Effector memory CD4-positive, alpha-beta T cell (primary cell): ENCODE measurements around the gene ZBTB43.

Experiments used
- DNase-seq, 3 donors: peaks; one replicate each; pipeline ENCODE4 v3.0.0-alpha.2; 2020
- H3K27ac ChIP-seq: 2 replicates; pipeline ENCODE4 v1.7.0; 2013; ENCODE audit warnings: mild to moderate bottlenecking, low read length, moderate library complexity; ENCODE audit not compliant: insufficient read depth, poor library complexity, severe bottlenecking
- H3K27me3 ChIP-seq: replicated peaks from 2 replicates; pipeline ENCODE4 v1.7.0; 2013; ENCODE audit warnings: mild to moderate bottlenecking, low read length; ENCODE audit not compliant: insufficient read depth, control insufficient read depth, poor library complexity, severe bottlenecking
- H3K36me3 ChIP-seq: 2 replicates; pipeline ENCODE4 v1.7.0; 2013; ENCODE audit warnings: mild to moderate bottlenecking, low read length, moderate library complexity; ENCODE audit not compliant: control insufficient read depth, insufficient read depth
- H3K4me1 ChIP-seq: 2 replicates; pipeline ENCODE4 v1.7.0; 2013; ENCODE audit warnings: low read length, mild to moderate bottlenecking; ENCODE audit not compliant: control insufficient read depth, insufficient read depth, poor library complexity, severe bottlenecking
- H3K4me3 ChIP-seq: 2 replicates; pipeline ENCODE4 v1.7.0; 2013; ENCODE audit warnings: low read length, low read depth, mild to moderate bottlenecking; ENCODE audit not compliant: insufficient read depth, poor library complexity, severe bottlenecking
- H3K9me3 ChIP-seq: 2 replicates; pipeline ENCODE4 v1.7.0; 2013; ENCODE audit warnings: mild to moderate bottlenecking, low read length, moderate library complexity; ENCODE audit not compliant: control insufficient read depth

Gene ZBTB43

DNA sequence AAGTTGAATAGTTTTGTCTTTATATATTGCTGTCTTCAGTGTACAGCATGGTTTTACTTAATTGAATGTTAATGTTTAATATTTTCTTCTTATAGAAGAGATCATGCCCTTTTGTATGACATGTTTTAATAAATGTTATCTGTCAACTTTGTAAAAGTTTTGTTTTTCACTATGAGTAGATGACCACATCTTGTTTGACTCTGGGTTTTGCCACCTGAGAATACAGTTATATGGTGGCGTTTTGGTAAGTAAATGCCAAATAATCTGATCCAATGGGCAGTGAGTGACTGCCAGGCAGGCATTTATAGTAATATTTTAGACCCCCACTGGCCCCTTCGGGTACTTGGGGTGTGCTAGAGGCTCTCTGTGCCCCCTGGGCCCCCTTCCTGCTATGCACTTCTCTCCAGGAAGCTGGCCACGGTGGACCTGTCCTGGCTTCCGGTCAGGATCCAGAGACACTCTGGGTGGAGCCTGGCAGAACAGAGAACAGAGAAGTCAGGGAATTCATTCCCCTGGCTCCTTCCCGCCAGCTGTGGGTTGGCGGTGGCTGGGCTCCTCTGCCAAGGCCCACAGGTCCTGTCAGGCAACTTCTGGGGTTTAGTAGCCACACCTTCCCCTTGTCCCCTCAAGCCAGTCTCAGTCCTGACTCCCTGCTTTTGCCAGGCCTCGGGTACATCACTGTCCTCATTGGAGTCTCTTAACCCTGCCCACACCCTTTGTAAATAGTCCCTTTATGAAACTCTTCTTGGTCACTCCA is 33.4 kb downstream of the ZBTB43 start:
- Histone ChIP-seq H3K27ac (no peak overlapping the region), H3K36me3 (peaks cover 21% of the 10 kb centered on the region), H3K9me3 (no peaks in the 10 kb centered on the region), H3K27me3 (no peaks in the 10 kb centered on the region), H3K4me3 (no peak overlapping the region), H3K4me1 (no peaks in the 10 kb centered on the region)
- no peak for DNase-seq

DNA sequence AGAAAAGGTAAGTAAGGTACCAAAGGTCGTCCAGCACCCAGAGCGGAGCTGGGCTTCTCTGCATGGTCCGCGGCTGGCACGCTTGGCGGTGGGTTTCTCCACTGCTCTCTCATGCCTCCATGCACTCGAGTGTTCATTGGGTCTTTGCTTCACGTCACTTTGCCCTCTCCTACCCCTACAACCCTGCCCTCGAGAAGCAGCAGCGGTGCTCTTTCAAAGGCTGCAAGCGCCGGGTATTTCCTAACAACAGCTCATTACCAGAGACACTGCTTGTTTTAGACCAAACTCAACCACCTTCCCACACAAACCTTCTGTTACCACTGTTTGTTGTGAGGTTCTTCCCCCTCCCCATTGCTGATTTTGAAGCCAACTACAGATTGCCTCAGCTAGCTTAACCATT is 34.1 kb downstream of the ZBTB43 start:
- Histone ChIP-seq H3K9me3 (no peaks in the 10 kb centered on the region), H3K36me3 (peaks cover 14% of the 10 kb centered on the region), H3K4me1 (no peaks in the 10 kb centered on the region), H3K27me3 (no peaks in the 10 kb centered on the region), H3K27ac (no peak overlapping the region), H3K4me3 (no peak overlapping the region)
- DNase-seq = no peak

- no peak overlapping the region for H3K27ac ChIP-seq
- no peaks in the 10 kb centered on the region for H3K9me3 ChIP-seq
- H3K4me1 ChIP-seq = no peaks in the 10 kb centered on the region
- no peak for DNase-seq
- peaks cover 10% of the 10 kb centered on the region for H3K36me3 ChIP-seq
- no peak overlapping the region for H3K4me3 ChIP-seq
- H3K27me3 ChIP-seq = no peaks in the 10 kb centered on the region
These were observed 34.5 kb downstream of the ZBTB43 start for GRCh38 chr9:126839301-126839700.

GRCh38 chr9:126842220-126842842 is 37.5 kb downstream of the ZBTB43 start:
- no peak overlapping the region for H3K27ac ChIP-seq
- H3K36me3 ChIP-seq = peaks cover 4% of the 10 kb centered on the region
- H3K4me3 ChIP-seq = no peak overlapping the region
- H3K9me3 ChIP-seq = no peaks in the 10 kb centered on the region
- H3K27me3 ChIP-seq = no peaks in the 10 kb centered on the region
- no peak for DNase-seq
- no peaks in the 10 kb centered on the region for H3K4me1 ChIP-seq

DNA sequence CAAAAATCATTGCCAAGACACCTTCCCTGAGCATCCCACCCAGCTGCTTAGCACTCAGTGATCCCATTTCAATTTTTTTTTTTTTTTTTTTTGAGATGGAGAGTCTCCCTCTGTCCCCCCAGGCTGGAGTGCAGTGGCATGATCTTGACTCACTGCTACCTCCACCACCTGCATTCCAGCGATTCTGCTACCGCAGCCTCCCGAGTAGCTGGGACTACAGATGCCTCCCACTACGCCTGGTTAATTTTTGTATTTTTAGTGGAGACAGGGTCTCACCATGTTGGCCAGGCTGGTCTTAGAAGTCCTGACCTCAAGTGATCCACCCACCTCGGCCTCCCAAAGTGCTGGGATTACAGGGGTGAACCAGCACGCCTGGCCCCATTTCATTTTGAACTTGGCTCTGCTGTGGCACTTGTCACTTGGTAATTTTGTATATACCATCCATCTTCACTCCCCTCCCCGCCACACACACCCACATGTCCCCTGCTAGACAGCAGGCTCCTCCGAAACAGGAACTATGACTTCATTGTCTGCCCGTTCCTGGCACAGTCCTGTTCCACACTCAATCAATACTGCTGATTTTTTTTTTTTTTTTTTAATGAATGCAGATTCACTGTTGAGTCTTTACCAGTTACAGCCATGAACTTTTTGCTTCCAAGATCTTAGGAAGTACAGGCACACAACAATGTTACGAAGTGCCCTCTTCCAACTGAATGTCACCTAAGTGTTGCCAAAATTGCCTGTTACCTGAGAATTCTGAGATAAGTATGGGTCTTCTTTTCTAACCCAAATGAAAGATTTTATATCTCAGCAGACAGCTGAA is 38.3 kb downstream of the ZBTB43 start:
- no peak for DNase-seq
- H3K4me1 ChIP-seq = no peaks in the 10 kb centered on the region
- H3K36me3 ChIP-seq = peaks cover 4% of the 10 kb centered on the region
- H3K9me3 ChIP-seq = no peaks in the 10 kb centered on the region
- no peak overlapping the region for H3K4me3 ChIP-seq
- H3K27ac ChIP-seq = no peak overlapping the region
- no peaks in the 10 kb centered on the region for H3K27me3 ChIP-seq

DNA sequence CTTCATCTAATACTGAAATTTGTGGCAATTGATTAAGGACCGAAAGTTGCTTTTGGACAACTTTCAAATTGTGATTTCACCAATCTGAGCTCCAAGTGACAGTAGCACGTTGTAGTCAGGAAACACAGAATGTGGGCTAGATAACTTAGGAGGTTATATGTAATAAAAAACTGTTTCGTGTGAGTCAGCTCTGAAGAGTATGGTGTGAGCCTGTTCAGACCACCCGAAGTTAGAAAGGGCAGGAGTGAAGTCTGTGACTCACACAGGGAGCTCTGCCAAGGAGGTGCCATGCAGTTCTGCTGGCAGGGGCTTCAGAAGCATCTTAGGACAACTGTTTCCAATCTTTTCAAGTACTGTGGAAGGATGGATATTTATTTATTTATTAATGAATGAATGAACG is 39.2 kb downstream of the ZBTB43 start:
- Histone ChIP-seq H3K9me3 (no peaks in the 10 kb centered on the region), H3K4me3 (no peak overlapping the region), H3K36me3 (no peaks in the 10 kb centered on the region), H3K4me1 (no peaks in the 10 kb centered on the region), H3K27ac (no peak overlapping the region), H3K27me3 (no peaks in the 10 kb centered on the region)
- no peak for DNase-seq

DNA sequence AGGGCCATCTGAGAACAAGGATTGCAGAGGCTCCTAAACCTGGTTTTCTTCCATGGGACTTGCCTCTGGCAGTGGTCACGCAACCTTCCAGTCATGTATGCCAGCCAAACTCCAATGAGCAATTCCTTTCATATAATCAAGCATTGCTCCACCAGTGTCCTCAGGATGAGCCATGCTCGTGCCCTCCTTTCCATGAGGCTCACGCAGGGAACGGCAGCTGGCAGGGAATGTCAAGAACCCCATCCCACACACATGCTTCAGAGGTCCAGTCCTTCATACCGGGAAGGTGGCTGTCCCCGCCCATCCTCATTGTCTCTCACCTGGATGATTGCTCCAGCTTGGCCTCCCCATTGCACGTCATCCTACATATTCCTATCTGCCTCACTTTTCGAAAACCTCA is 42.2 kb downstream of the ZBTB43 start:
- Histone ChIP-seq H3K4me1 (no peaks in the 10 kb centered on the region), H3K27me3 (peaks cover 4% of the 10 kb centered on the region)
- no peak for DNase-seq

DNA sequence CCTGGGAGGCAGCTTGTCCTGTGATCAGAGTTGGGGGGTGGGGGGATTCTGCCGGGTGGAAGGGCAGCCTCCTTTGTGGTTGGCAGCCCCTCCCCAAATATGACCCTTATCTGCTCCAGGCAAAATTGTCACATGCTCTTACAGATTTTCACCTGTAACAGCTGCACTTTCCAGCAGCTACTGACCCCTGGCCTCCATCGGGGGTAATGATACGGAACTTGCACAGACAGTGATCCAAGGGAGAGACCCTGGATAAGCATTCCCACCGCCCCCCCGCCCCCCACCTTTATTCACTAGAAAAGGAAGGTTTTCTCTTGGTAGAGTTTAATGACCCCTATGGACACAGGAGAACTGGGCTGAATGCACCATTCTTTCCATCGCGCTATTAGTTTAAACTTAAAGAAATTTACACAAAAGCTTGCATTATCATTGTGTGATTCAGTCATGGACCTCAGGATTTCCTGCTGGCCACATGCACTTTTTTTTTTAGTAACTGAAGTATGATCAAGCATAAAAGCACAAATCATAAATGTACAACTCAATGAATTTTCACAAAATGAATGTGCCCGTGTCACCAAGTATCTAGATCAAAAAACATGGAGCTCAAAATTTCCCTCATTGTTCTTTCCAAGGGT is 44.9 kb downstream of the ZBTB43 start:
- H3K36me3 ChIP-seq = no peaks in the 10 kb centered on the region
- no peaks in the 10 kb centered on the region for H3K4me1 ChIP-seq
- no peak overlapping the region for H3K27ac ChIP-seq
- no peak overlapping the region for H3K4me3 ChIP-seq
- DNase-seq = no peak
- H3K9me3 ChIP-seq = no peaks in the 10 kb centered on the region
- peaks cover 4% of the 10 kb centered on the region for H3K27me3 ChIP-seq

More for the DNA sequence above, 42.2 kb downstream of the ZBTB43 start:
- Histone ChIP-seq H3K36me3 (no peaks in the 10 kb centered on the region), H3K4me3 (no peak overlapping the region), H3K27ac (no peak overlapping the region), H3K9me3 (no peaks in the 10 kb centered on the region)

DNA sequence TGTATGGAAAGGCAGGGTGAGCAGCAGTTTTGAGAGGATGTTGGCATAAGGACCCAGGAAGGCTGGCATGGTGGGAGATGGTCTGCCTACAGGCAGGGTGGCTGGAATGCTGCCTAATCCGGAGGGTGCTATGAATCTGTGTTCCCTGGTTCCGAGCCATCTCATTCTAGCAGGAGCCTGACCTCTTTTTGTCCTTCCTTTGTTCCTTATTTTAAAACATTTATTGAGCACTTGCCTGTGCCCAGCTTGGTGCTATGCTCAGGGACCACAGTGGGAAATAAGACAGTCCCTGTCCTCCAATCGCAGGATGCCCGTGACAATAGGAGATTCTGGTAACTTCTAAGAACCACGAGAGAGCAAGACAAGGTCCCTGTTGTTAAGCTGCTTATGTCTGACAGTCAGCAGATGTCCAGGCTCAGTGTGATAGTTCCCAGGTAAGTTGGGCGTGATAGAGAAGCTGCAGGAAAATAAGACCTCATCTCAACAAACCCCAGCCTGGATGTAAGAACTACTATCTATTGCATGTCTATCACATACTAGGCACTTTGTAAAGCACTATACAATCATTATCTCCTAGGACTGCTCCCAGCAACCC is 46.5 kb downstream of the ZBTB43 start:
- H3K36me3 ChIP-seq = no peaks in the 10 kb centered on the region
- H3K9me3 ChIP-seq = no peaks in the 10 kb centered on the region
- no peaks in the 10 kb centered on the region for H3K4me1 ChIP-seq
- DNase-seq = no peak
- H3K4me3 ChIP-seq = no peak overlapping the region
- H3K27ac ChIP-seq = no peak overlapping the region
- H3K27me3 ChIP-seq = peaks cover 4% of the 10 kb centered on the region
